ENCODE measurements around the gene NELL2.
"Not testable (repeated sequence)": the region's sequence is repeated elsewhere in the genome, so short reads cannot be mapped to it uniquely, and the experiment has no call there.

The NELL2 gene

GRCh38 chr12:44875954-44876543 is at the start of gene NELL2:
NELL2 (minus strand) TSS chr12:44876315; CDS start chr12:44875869, 446 bp downstream.
- DNase-seq, result peak; percentile 97

- no peak for DNase-seq
These were observed 45.6 kb upstream of the NELL2 start for GRCh38 chr12:44921736-44922135.

GRCh38 chr12:44917141-44917540 is 41.0 kb upstream of the NELL2 start:
- DNase-seq, result no peak

GRCh38 chr12:44915958-44916357 is 39.8 kb upstream of the NELL2 start:
- no peak for DNase-seq

- no peak for DNase-seq
These were observed 28.2 kb upstream of the NELL2 start for GRCh38 chr12:44904321-44904720.

- not testable (repeated sequence) for DNase-seq
These were observed 22.0 kb upstream of the NELL2 start for GRCh38 chr12:44898108-44898507.

GRCh38 chr12:44889926-44890325 is 13.8 kb upstream of the NELL2 start:
- DNase-seq, result no peak

- no peak for DNase-seq
These were observed 13.0 kb upstream of the NELL2 start for GRCh38 chr12:44889162-44889561.

GRCh38 chr12:44885902-44886301 is 9.8 kb upstream of the NELL2 start:
- no peak for DNase-seq

GRCh38 chr12:44881197-44881596 is 5.1 kb upstream of the NELL2 start:
- DNase-seq, result no peak

- peak; percentile 91 for DNase-seq
These were observed 662 bp upstream of the NELL2 start for GRCh38 chr12:44876544-44877410.

GRCh38 chr12:44875417-44875953 is 630 bp downstream of the NELL2 start:
- DNase-seq, result peak; percentile 81

GRCh38 chr12:44874981-44875416 is 1.1 kb downstream of the NELL2 start:
- peak; percentile 81 for DNase-seq

GRCh38 chr12:44873898-44874297 is 2.2 kb downstream of the NELL2 start:
- DNase-seq, result peak; percentile 54

GRCh38 chr12:44869503-44869902 is 6.6 kb downstream of the NELL2 start:
- DNase-seq, result no peak

GRCh38 chr12:44863867-44864266 is 12.2 kb downstream of the NELL2 start:
- no peak for DNase-seq

GRCh38 chr12:44859998-44860689 is 16.0 kb downstream of the NELL2 start:
- DNase-seq, result no peak

GRCh38 chr12:44858226-44858855 is 17.8 kb downstream of the NELL2 start:
- no peak for DNase-seq

- peak; percentile 34 for DNase-seq
These were observed 23.6 kb downstream of the NELL2 start for GRCh38 chr12:44852483-44852882.

- peak; percentile 33 for DNase-seq
These were observed 24.5 kb downstream of the NELL2 start for GRCh38 chr12:44851586-44851985.

- no peak for DNase-seq
These were observed 27.4 kb downstream of the NELL2 start for GRCh38 chr12:44848703-44849085.

- DNase-seq, result peak; percentile 44
These were observed 28.0 kb downstream of the NELL2 start for GRCh38 chr12:44847888-44848702.

Measured in NCI-H69 (cell line).